ENCODE results near the gene POC1A. TPM values are rescaled to one million over a fixed set of nuclear protein-coding genes. Genes with fewer than 3 reads are reported as not detected.

POC1A gene
- total RNA-seq, 1 donor from 2014 or later, result 2.4 TPM

DNA sequence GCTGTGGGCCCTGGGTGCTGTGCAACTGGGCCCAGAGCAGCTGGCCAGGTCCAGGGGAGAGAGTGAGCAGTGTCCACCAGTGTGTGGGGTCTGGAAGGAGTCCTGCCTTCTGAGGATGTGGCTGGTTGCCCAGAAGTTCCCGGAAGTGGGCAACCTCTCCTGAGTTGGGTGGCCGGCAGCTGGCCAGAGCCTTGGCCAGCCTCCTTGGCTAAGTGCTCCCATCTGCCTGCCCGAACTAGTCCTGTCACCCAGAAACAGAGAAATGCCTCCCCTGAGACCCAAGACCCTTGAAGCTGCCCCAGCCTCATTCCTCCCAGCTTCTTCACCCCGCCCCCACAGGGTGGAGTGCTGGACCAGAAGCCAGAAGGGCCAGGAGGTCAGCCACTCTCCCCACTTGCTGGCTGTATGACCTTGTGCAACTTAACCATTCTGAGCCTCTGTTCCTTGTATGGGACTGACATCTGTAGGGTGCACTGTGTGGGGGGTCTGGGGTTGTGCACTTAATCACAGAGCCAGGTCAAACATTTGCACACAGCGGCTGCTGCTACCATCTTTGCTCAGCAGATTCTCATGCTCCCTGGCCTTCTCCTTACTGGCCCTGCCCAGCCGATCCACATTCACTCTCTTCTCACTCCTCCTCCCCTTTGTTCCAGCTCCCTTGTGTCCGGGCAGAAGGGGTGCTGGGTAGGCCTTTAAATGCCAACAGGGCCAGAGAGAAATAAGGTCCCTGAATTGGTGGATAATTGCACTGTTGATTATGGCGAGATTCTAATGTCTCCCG, 36.3 kb upstream of the POC1A start:
- Mint-ChIP-seq H3K27me3 (no peaks in the 10 kb centered on the region), H3K4me3 (no peak overlapping the region), H3K4me1 (peaks cover 4% of the 10 kb centered on the region), H3K36me3 (ENCODE audit: low read depth) (no peaks in the 10 kb centered on the region), H3K27ac (no peak overlapping the region), H3K9me3 (no peaks in the 10 kb centered on the region)
- TF ChIP-seq CTCF (IDR thresholded peaks at IDR 0.05), result no peak
- intact Hi-C loops (cut with micrococcal nuclease), result no loop called here
- DNase-seq (no peak), ATAC-seq (ENCODE audit: low read depth) (no peak)
- ChIA-PET CTCF (no interaction called here), POLR2A (no interaction called here)

- no peak for TF ChIP-seq CTCF (IDR thresholded peaks at IDR 0.05)
- no peaks in the 10 kb centered on the region for H3K27me3 Mint-ChIP-seq
- no peak overlapping the region for H3K27ac Mint-ChIP-seq
- POLR2A ChIA-PET, result interaction anchor here (1.2 kb wide), 1 partner anchor 193 kb away, joined by 4 read pairs; the partner anchor contains the start of gene RPL29
- DNase-seq (no peak), ATAC-seq (ENCODE audit: low read depth) (no peak)
- peaks cover 4% of the 10 kb centered on the region for H3K4me1 Mint-ChIP-seq
- intact Hi-C loops (cut with micrococcal nuclease), result no loop called here
- no peaks in the 10 kb centered on the region for H3K36me3 Mint-ChIP-seq (ENCODE audit: low read depth)
- CTCF ChIA-PET, result no interaction called here
- H3K4me3 Mint-ChIP-seq, result no peak overlapping the region
- no peaks in the 10 kb centered on the region for H3K9me3 Mint-ChIP-seq
Observed at GRCh38 chr3:52188556-52188955, 34.3 kb upstream of the POC1A start.

- ChIA-PET POLR2A (no interaction called here), CTCF (no interaction called here)
- Mint-ChIP-seq H3K27ac (no peak overlapping the region), H3K4me3 (no peak overlapping the region), H3K4me1 (peaks cover 4% of the 10 kb centered on the region), H3K27me3 (no peaks in the 10 kb centered on the region), H3K9me3 (no peaks in the 10 kb centered on the region), H3K36me3 (ENCODE audit: low read depth) (no peaks in the 10 kb centered on the region)
- DNase-seq (no peak), ATAC-seq (ENCODE audit: low read depth) (no peak)
- no peak for TF ChIP-seq CTCF (IDR thresholded peaks at IDR 0.05)
- intact Hi-C loops (cut with micrococcal nuclease), result no loop called here
Observed at GRCh38 chr3:52186729-52187128, 32.5 kb upstream of the POC1A start.

GRCh38 chr3:52185837-52186236, 31.6 kb upstream of the POC1A start:
- peaks cover 4% of the 10 kb centered on the region for H3K4me1 Mint-ChIP-seq
- no peaks in the 10 kb centered on the region for H3K27me3 Mint-ChIP-seq
- intact Hi-C loops (cut with micrococcal nuclease), result no loop called here
- no peaks in the 10 kb centered on the region for H3K36me3 Mint-ChIP-seq (ENCODE audit: low read depth)
- CTCF ChIA-PET, result no interaction called here
- no peak overlapping the region for H3K4me3 Mint-ChIP-seq
- no peak for DNase-seq
- no peaks in the 10 kb centered on the region for H3K9me3 Mint-ChIP-seq
- TF ChIP-seq CTCF (IDR thresholded peaks at IDR 0.05), result no peak
- ATAC-seq (ENCODE audit: low read depth), result no peak
- H3K27ac Mint-ChIP-seq, result no peak overlapping the region
- POLR2A ChIA-PET, result no interaction called here

GRCh38 chr3:52185311-52185710, 31.1 kb upstream of the POC1A start:
- TF ChIP-seq CTCF (IDR thresholded peaks at IDR 0.05), result no peak
- H3K4me3 Mint-ChIP-seq, result no peak overlapping the region
- H3K9me3 Mint-ChIP-seq, result no peaks in the 10 kb centered on the region
- intact Hi-C loops (cut with micrococcal nuclease), result no loop called here
- POLR2A ChIA-PET, result no interaction called here
- no peak for DNase-seq
- H3K4me1 Mint-ChIP-seq, result peaks cover 8% of the 10 kb centered on the region
- CTCF ChIA-PET, result no interaction called here
- no peaks in the 10 kb centered on the region for H3K27me3 Mint-ChIP-seq
- H3K36me3 Mint-ChIP-seq (ENCODE audit: low read depth), result no peaks in the 10 kb centered on the region
- no peak for ATAC-seq (ENCODE audit: low read depth)
- no peak overlapping the region for H3K27ac Mint-ChIP-seq

Data from activated B cell treated with CpG ODN at 0.5 μM for 24 hours (primary cell).